Sigmoid colon (tissue), 7 donors: ENCODE measurements around the gene RAD51C. TPM values are rescaled to one million over a fixed set of nuclear protein-coding genes. Genes with fewer than 3 reads are reported as not detected.

Source experiments
- DNase-seq: peaks from one replicate; pipeline ENCODE4 v3.0.0-alpha.2; 2019
- H3K27ac ChIP-seq, 4 donors: fragments of 200-600 bp; sonication (generic); one replicate each; pipeline ENCODE4 v1.5.1; 2016 to 2019; ENCODE audit warnings: mild to moderate bottlenecking in 1 of 4
- H3K27me3 ChIP-seq, 3 donors: fragments of 200-600 bp; sonication (generic); one replicate each; pipeline ENCODE4 v1.5.1; 2019; ENCODE audit warnings: mild to moderate bottlenecking in 1 of 3
- H3K36me3 ChIP-seq, 4 donors: fragments of 200-600 bp; sonication (generic); one replicate each; pipeline ENCODE4 v1.5.1; 2016 to 2019
- H3K4me1 ChIP-seq, 4 donors: fragments of 200-600 bp; sonication (generic); one replicate each; pipeline ENCODE4 v1.5.1; 2017 to 2019
- H3K4me3 ChIP-seq, 4 donors: fragments of 200-600 bp; sonication (generic); one replicate each; pipeline ENCODE4 v1.5.1; 2017 to 2019; ENCODE audit warnings: mild to moderate bottlenecking in 2 of 4, moderate library complexity in 1 of 4
- H3K9me3 ChIP-seq, 4 donors: fragments of 200-600 bp in 3 of 4; sonication (generic) in 3 of 4; one replicate each; pipeline versions ENCODE4 v1.5.1 to v1.6.1; 2013 to 2019
- CTCF ChIP-seq, 4 experiments: fragments of 450-650 bp in 3 of 4; fragments of 200-600 bp in 1 of 4; IDR thresholded peaks; one replicate each; pipeline ENCODE4 v1.5.1; 2016 to 2019; ENCODE audit warnings: antibody characterized with exemption in 4 of 4, mild to moderate bottlenecking in 3 of 4, moderate library complexity in 2 of 4
- EP300 ChIP-seq, 4 donors: sonication (generic); formaldehyde crosslinking; IDR thresholded peaks; one replicate each; pipeline ENCODE4 v1.6.1; 2017; ENCODE audit warnings: antibody characterized with exemption in 4 of 4
- POLR2A ChIP-seq, 2 donors: fragments of 450-650 bp; IDR thresholded peaks; one replicate each; pipeline ENCODE4 v1.6.1; 2016; ENCODE audit warnings: antibody characterized with exemption in 2 of 2, mild to moderate bottlenecking in 2 of 2, moderate library complexity in 2 of 2
- POLR2AphosphoS5 ChIP-seq, 4 donors: sonication (generic); formaldehyde crosslinking; IDR thresholded peaks; one replicate each; pipeline ENCODE4 v1.6.1; 2017; ENCODE audit warnings: antibody characterized with exemption in 4 of 4
- WGBS, 2 donors: extraction: QIAGEN DNeasy Blood & Tissue Kit; methylation state at CpG; one replicate each; pipeline ENCODE4 v1.1.7; 2013; 5-methylcytosine and 5-hydroxymethylcytosine counted together
- intact Hi-C: fragments of 100-400 bp; cut with DNase I; formaldehyde crosslinking; loops from one replicate; pipeline ENCODE4 v1.15.1; 2023
- polyA plus RNA-seq, 3 donors: library from polyadenylated mRNA; stranded (reverse); fragments of 200-250 nt; gene quantifications; one replicate each; pipeline ENCODE4 v1.2.3, GENCODE V29; 2013
- total RNA-seq, 4 donors: library from RNA; depleted of rRNA; stranded (reverse); fragments of >200 nt; gene quantifications; one replicate each; pipeline ENCODE4 v1.1.0, GENCODE V29; 2016
- donor health status: healthy with polysubstance abuse.
- donor health status: Bipolar disorder and iron deficiency.
- donor health status: healthy.

Gene RAD51C
- total and polyA plus RNA-seq, 7 donors = 6.0 to 25.2 (median 17.4) TPM

- Histone ChIP-seq H3K27ac (no peak overlapping the region), H3K27me3 (no peaks in the 10 kb centered on the region), H3K9me3 (no peaks in the 10 kb centered on the region), H3K36me3 (peaks cover 0 to 63% (median under 1%) of the 10 kb centered on the region in 4 donors), H3K4me1 (no peaks in the 10 kb centered on the region), H3K4me3 (no peak overlapping the region)
- DNase-seq = no peak
- TF ChIP-seq CTCF (IDR thresholded peaks at IDR 0.05) = no peak
- no peak for TF ChIP-seq EP300 (IDR thresholded peaks at IDR 0.05)
- TF ChIP-seq POLR2A (IDR thresholded peaks at IDR 0.05) = no peak
- no peak for TF ChIP-seq POLR2AphosphoS5 (IDR thresholded peaks at IDR 0.05)
- intact Hi-C loops = no loop called here
- WGBS, 2 donors = 85 to 87% methylated on average over 5 of the region's 5 CpGs
Observed at GRCh38 chr17:58702045-58702476, 9.7 kb downstream of the RAD51C start.

- H3K36me3 ChIP-seq = peaks cover 0 to 66% (median 0%) of the 10 kb centered on the region in 4 donors
- H3K27me3 ChIP-seq = no peaks in the 10 kb centered on the region
- no peak for TF ChIP-seq EP300 (IDR thresholded peaks at IDR 0.05)
- TF ChIP-seq CTCF (IDR thresholded peaks at IDR 0.05) = no peak
- TF ChIP-seq POLR2AphosphoS5 (IDR thresholded peaks at IDR 0.05) = no peak
- TF ChIP-seq POLR2A (IDR thresholded peaks at IDR 0.05) = no peak
- 93 to 95% methylated on average over 8 of the region's 8 CpGs for WGBS, 2 donors
- H3K27ac ChIP-seq = no peak overlapping the region
- DNase-seq = no peak
- no peaks in the 10 kb centered on the region for H3K9me3 ChIP-seq
- no peaks in the 10 kb centered on the region for H3K4me1 ChIP-seq
- H3K4me3 ChIP-seq = no peak overlapping the region
- intact Hi-C loops = no loop called here
Observed at GRCh38 chr17:58702708-58703107, 10.3 kb downstream of the RAD51C start.

GRCh38 chr17:58703137-58703915 lies 10.9 kb downstream of the RAD51C start:
- 86 to 88% methylated on average over 4 of the region's 4 CpGs for WGBS, 2 donors
- Histone ChIP-seq H3K4me3 (no peak overlapping the region), H3K9me3 (no peaks in the 10 kb centered on the region), H3K36me3 (peaks cover 0 to 71% (median 0%) of the 10 kb centered on the region in 4 donors), H3K4me1 (no peaks in the 10 kb centered on the region), H3K27me3 (no peaks in the 10 kb centered on the region), H3K27ac (no peak overlapping the region)
- intact Hi-C loops = no loop called here
- TF ChIP-seq CTCF (IDR thresholded peaks at IDR 0.05) (no peak), POLR2AphosphoS5 (IDR thresholded peaks at IDR 0.05) (no peak), EP300 (IDR thresholded peaks at IDR 0.05) (no peak), POLR2A (IDR thresholded peaks at IDR 0.05) (no peak)
- DNase-seq = no peak

GRCh38 chr17:58703916-58704286 lies 11.5 kb downstream of the RAD51C start:
- Histone ChIP-seq H3K9me3 (no peaks in the 10 kb centered on the region), H3K27me3 (no peaks in the 10 kb centered on the region), H3K4me3 (no peak overlapping the region), H3K27ac (no peak overlapping the region), H3K36me3 (peaks cover 0 to 69% (median 0%) of the 10 kb centered on the region in 4 donors), H3K4me1 (no peaks in the 10 kb centered on the region)
- 94 to 99% methylated on average over 2 of the region's 2 CpGs for WGBS, 2 donors
- intact Hi-C loops = no loop called here
- TF ChIP-seq EP300 (IDR thresholded peaks at IDR 0.05) (no peak), POLR2AphosphoS5 (IDR thresholded peaks at IDR 0.05) (no peak)
- DNase-seq = no peak

GRCh38 chr17:58706351-58707140 lies 14.1 kb downstream of the RAD51C start:
- TF ChIP-seq EP300 (IDR thresholded peaks at IDR 0.05) (no peak), POLR2A (IDR thresholded peaks at IDR 0.05) (no peak)
- 79 to 85% methylated on average over 3 of the region's 3 CpGs for WGBS, 2 donors
- Histone ChIP-seq H3K36me3 (peaks cover 0 to 58% (median 0%) of the 10 kb centered on the region in 4 donors), H3K27ac (no peak overlapping the region), H3K9me3 (no peaks in the 10 kb centered on the region), H3K27me3 (no peaks in the 10 kb centered on the region), H3K4me1 (no peaks in the 10 kb centered on the region), H3K4me3 (no peak overlapping the region)
- no peak for DNase-seq
- intact Hi-C loops = no loop called here
